GM18951 (cell line): ENCODE results near the gene IQCM.

Experiments
- POLR2A ChIP-seq: IDR thresholded peaks from 4 replicates; pipeline ENCODE4 v1.6.1; 2011; ENCODE audit warnings: mild to moderate bottlenecking; ENCODE audit not compliant: insufficient read length, insufficient read depth; ENCODE audit errors: extremely low read depth
- in situ Hi-C: fragments of 300-500 bp; cut with MboI; formaldehyde crosslinking; loops from one replicate; pipeline ENCODE4 v1.12.0; 2022; ENCODE audit warnings: low sequenced_read_pairs, mixed read lengths, inconsistent platforms; ENCODE audit not compliant: unreplicated experiment

Gene IQCM

DNA sequence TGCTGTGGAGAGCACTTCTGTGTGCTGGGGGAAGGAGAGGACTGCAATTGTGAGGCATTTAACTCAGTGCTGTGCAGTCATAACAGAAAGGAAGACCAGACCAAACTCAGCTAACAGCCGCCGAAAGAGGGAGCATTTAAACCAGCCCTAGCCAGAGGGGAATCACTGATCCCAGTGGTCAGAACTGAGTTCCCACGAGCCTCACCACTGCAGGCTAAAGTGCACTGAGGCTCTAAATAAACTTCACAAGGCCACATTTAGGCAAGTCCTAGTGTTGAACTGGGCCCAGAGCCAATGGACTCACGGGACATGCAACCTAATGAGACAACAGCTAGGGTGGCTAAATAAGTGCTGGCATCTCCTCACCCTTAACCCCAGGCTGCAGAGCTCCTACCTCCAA is 20.4 kb downstream of the IQCM start:
- no peak for TF ChIP-seq POLR2A
- in situ Hi-C loops, result no loop called here

DNA sequence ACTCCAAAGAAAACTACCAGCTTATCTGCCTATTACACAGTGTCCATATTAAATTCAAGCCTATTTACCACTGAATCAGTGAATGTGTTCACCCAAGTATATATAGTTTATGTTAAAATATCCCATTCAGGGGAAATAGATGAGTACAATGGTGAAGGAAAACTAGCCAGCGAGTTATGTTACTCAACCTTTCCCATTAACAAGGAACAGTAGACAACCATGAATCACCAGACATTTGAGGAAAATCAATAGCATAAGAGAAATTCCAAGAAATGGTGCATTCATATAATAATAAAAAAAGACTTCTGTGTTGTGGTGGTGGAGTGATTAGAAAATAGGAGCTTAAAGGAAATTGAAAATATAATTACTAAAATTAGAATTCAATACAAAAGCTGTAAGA is 21.3 kb downstream of the IQCM start:
- no peak for TF ChIP-seq POLR2A

DNA sequence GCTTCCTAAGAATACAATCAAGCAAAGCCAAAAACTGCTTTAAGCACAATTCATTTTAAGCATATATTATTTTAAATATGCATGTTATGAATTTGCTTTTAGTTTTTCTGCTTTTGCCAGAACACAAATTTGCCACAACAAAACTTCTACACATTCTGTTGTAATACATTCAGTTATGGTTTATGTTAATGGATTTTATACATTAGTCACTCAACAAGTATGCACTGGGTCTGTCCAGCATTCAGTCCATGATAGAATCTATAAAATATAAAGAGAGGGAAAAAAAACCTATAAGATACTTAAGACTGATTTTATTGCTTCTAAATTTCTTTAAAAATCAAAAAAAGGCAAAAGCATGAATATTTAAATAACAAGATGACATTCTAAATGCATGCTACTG is 22.2 kb downstream of the IQCM start:
- TF ChIP-seq POLR2A, result no peak
- in situ Hi-C loops, result no loop called here

More for the DNA sequence above, 21.3 kb downstream of the IQCM start:
- in situ Hi-C loops, result no loop called here

DNA sequence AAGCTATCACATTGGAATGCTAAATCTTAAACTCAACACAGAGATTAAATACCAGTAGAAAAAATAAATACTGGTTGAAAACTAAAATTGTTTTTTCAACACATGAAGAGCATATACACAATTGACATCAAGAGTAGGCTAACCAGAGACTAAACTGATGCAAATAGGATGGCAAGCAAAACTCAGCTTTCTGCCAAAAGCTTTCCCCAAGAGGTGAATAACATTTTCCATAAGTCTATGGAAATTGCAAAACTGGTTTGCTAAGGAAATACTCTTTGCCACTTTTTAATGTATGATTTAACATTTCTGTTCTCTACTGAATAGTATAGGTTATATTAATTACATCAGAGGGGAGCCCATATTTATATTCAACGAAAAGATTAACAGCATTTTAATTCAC is 23.8 kb downstream of the IQCM start:
- no peak for TF ChIP-seq POLR2A
- in situ Hi-C loops, result no loop called here

DNA sequence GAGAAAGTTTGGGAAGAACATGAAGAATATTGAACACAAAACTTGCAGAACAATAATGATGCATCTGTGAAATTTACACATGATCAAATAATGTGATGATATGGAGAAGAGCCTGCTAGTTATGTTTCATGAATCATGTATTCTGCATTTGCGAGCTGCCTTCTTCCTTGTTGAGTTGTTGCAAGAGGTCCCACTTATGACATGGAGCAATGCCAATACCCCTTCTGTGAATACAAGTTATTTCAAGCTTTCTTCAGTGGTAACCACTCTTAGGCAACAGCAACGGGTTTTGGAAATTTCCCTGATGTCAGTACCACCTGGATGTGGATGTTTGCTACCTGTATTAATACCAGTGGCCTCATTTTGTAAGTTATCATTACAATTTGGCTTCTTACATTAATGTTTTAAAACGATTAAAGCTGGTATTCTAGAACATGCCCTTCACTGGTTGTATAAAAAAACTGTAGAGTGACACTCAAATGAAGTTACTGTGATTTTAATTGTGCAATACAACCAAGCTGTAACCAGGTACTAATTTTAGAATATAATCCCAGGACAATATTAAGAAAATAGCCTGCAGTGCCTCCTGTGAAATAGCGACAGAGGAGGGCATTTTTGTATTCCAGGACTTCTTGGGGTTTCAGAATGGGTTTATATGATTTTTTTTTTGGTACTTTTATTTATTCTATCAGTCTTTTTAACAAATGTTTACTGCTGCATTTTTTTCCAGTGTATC is 25.3 kb downstream of the IQCM start:
- TF ChIP-seq POLR2A, result no peak
- in situ Hi-C loops, result no loop called here

DNA sequence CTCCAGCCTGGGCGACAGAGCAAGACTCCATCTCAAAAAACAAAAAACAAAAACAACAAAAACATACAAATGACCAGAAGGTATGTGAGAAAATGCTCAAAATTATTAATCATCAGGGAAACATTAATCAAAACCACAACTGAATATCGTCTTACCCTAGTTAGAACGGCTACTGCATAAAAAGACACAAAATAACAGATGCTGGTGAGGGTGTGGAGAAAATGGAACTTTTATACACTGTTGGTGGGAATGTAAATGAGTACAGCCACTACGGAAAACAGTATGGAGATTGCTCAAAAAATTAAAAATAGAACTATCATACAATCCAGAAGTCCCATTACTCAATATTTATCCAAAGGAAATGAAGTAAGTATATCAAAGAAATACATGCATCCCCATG is 27.3 kb downstream of the IQCM start:
- no peak for TF ChIP-seq POLR2A
- in situ Hi-C loops, result no loop called here

DNA sequence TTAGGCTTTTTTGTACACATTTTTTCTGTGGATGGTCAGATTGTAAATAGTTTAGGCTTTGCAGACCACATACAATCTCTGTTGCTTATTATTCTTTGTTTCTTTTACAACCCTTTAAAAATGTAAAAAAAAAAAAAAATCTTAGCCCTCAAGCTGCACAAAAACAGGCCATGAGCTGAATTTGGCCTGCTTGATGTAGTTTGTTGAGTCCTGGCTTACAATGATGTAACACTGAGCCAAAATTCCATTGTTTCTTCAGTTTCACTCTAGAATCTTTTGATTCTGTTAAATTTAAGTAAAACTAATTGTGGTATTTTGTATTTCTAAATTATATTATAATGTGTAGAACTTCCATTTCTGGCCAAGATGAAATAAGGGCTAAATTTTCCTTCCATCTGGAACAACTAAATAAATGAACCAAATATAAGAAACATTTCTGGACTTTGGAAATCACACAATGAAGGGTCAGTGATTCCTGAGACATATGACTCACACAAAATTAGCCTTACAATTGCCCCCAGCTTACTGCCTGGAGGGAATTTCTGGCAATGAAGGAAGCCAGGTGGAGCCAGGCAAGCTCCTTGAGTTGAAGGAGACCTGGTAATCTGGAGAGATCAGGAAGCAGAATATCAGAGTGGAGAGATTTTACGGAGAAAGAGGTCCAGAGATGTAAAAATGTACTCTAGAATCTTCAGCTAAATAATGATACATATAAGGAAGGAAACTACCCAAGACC is 29.8 kb downstream of the IQCM start:
- no peak for TF ChIP-seq POLR2A
- in situ Hi-C loops, result no loop called here

DNA sequence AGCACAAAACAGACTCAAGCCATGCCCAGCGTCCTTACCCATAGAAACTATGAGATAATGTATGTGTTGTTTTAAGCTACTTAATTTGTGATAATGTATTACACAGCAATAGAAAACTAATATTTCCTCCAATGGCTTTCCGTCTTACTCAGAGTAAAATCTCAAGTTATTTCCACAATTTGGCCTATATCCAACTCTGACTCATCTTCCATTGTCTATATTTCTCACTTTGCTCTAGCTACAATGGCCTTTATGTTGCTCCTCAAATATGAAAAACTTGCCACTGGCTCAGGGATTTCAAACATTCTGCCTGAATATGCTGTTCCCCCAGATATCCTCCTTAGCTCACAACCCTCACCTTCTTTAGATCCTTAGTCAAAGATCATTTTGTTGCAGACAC is 31.6 kb downstream of the IQCM start:
- TF ChIP-seq POLR2A, result no peak
- in situ Hi-C loops, result no loop called here

DNA sequence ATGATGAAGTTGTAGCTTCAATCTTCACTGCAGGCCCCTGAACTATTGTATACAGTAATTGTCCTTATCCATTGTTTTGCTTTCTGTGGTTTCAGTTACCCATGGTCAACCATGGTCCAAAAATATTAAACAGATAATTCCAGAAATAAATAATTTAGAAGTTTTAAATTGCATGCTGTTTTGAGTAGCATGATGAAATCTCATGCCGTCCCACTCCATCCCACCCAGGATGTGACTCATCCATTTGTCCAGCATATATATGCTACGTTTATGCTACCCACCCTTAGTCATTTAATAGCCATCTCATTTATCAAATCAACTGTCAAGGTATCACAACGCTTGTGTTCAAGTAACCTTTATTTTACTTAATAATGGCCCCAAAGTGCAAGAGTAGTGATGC is 34.5 kb downstream of the IQCM start:
- in situ Hi-C loops, result no loop called here
- TF ChIP-seq POLR2A, result no peak

DNA sequence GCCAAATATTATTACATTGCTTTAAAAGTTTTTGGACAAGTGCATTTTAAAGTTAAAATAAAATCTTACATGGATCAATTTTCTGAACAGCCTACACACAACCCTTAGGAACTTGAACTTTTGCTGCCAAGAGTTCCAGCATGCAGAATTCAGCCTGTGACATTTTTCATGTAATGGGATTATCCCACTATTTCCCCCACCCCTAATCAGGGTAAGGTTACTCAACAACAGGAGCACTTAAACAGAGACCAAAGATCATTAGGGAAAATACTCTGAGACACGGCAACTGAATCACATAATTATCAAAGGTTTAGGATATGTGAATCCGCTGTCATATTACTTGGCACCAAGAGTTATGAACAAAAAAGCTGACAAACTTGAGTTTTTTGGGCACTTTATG is 47.2 kb downstream of the IQCM start:
- in situ Hi-C loops, result no loop called here
- no peak for TF ChIP-seq POLR2A

DNA sequence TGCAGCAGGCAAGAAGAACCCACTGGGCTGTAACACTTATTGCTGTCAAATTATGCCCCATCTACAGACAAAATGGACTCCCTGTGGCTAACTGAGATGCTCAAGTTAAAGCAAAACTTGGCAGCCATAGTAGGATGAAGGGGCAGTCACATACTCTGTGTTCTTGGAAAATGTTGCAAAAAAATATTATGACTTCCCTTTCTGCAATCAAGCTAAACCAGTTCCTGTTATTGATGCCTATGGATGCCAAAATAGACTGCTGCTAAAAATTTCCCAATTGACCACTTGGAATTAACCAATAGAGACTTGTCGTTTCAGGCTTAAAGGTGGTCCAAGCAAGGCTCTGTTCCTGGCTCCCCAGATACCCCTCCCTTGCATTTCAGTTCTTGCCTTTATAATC is 49.5 kb downstream of the IQCM start:
- TF ChIP-seq POLR2A, result no peak
- in situ Hi-C loops, result no loop called here

DNA sequence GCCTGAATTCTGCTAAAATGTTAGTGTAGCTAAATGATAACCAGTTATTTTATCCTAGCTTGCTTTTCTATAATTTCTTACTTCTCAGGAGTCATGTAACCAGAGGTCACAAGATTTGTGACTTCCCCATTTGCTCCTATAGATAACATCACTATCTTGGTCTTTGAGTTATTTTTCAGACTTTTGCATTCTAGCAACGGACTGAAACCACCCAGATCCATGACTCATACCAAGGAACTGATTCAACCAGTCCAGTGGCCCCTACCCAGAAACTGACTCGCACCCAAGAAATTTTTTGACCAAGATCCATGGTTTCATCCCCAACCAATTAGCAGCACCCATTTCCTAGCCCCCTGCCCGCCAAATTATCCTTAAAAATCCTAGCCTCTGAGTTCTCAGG is 50.0 kb downstream of the IQCM start:
- TF ChIP-seq POLR2A, result no peak

DNA sequence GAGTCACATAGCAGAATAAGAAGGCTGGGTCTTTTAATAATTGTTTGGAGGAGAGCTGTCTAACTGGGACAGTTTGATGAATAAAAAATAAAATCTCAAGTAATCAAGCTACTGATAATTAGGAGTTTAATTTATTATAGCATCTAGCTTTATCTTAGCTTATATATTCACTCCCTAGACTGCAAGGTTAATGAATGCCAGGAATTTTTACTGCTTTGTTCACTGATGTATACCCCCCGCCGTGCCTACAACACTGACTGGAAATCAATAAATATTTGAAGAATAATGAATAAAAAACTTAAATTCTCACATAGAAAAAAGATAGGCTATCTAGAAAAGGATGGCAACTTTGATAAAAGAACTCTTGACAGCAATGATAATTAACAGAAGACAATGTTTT is 59.7 kb downstream of the IQCM start:
- no peak for TF ChIP-seq POLR2A
- in situ Hi-C loops, result no loop called here

More for the DNA sequence above, 50.0 kb downstream of the IQCM start:
- in situ Hi-C loops, result no loop called here

DNA sequence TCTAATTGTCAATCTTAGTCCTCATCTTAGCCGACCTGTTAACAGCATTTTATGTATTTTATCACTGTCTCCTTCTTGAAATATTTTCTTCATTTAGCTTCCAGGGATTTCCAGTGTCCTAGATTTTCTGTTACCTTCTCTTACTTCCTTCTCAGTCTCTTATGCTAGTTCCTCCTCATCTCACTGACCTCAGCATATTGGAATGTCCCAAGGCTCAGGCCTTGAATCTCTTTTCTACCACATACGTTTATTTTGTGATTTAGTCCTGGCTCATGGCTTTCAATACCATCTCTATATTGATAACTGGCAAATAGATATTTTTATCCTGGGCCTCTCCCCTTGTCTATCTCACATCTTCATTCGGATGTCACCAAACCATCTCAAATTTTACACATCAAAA is 61.1 kb downstream of the IQCM start:
- no peak for TF ChIP-seq POLR2A
- in situ Hi-C loops, result no loop called here
